ENCODE results near the gene PSRC1.
"Not testable (repeated sequence)": the region's sequence is repeated elsewhere in the genome, so short reads cannot be mapped to it uniquely, and the experiment has no call there.

PSRC1 gene
- 0.17 to 1.2 reads per million in 2 experiments for total RNA-seq

- DNase-seq (ENCODE audit: low read depth): peak; percentile 84
These were observed at the start of gene PSRC1 for GRCh38 chr1:109282952-109283747. TSS of gene PSRC1 (minus strand) at chr1:109283145.

- DNase-seq (ENCODE audit: low read depth): no peak
These were observed 48.2 kb upstream of the PSRC1 start for GRCh38 chr1:109331113-109331512.

GRCh38 chr1:109327285-109327684 is 44.3 kb upstream of the PSRC1 start:
- DNase-seq (ENCODE audit: low read depth): no peak

DNA sequence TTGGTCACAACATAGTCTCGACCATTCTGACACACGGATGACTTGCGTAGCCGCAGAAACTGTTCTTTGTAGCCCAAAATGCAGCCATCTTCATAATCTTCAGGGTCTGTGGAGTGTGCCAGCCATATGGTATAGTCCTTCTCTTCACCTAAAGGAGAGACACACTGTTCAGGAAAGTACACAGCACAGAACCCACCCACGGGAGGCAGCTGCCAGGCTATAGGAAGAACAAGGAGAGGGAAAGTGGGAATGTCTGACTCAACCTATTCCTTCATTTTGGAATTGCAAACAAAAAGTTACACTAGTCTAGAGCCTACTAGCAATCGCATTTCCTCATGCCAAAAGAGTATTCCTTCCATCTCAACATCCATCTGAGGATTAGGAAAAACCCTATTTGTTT is 40.0 kb upstream of the PSRC1 start:
- DNase-seq (ENCODE audit: low read depth): no peak

- DNase-seq (ENCODE audit: low read depth): no peak
These were observed 36.2 kb upstream of the PSRC1 start for GRCh38 chr1:109319114-109319513.

GRCh38 chr1:109316506-109316905 is 33.6 kb upstream of the PSRC1 start:
- DNase-seq (ENCODE audit: low read depth): no peak

DNA sequence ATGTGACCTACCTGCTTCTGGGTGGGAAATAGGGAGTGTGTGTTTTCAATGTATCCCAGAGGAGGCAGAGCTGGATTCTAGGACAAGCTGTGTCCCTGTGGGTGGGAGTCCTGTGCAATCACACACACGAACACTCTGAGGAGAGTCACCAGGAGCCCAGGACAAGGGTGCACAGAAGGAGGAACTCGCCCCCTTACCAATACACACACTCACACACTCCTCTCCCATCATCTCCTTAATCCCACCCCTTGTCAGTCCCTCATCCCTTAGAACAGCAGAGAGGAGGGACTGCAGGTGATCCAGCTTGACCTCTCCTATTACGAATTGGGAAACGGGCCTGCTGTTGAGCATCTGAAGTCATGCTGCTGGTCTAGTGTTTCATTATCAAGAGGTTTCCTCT is 32.3 kb upstream of the PSRC1 start:
- no peak for DNase-seq (ENCODE audit: low read depth)

DNA sequence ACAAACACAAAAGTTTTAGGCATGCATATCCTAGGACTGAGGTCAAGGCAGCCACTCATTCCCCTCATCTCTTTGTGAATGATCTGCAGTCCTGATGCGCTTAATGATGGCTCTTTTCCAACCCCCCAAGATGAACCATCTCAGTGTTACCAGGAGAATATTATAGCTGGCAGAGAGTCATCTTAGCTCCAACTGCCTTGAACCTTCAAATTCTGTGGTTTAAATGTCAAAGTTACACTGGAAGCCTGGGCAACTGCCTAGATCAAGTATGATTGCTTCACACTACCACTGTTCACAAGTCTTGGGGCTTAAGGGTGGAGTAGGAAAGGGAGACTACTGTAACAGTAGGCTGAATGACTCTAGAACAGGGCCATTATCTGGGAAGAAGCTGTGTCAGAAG is 31.9 kb upstream of the PSRC1 start:
- no peak for DNase-seq (ENCODE audit: low read depth)

DNA sequence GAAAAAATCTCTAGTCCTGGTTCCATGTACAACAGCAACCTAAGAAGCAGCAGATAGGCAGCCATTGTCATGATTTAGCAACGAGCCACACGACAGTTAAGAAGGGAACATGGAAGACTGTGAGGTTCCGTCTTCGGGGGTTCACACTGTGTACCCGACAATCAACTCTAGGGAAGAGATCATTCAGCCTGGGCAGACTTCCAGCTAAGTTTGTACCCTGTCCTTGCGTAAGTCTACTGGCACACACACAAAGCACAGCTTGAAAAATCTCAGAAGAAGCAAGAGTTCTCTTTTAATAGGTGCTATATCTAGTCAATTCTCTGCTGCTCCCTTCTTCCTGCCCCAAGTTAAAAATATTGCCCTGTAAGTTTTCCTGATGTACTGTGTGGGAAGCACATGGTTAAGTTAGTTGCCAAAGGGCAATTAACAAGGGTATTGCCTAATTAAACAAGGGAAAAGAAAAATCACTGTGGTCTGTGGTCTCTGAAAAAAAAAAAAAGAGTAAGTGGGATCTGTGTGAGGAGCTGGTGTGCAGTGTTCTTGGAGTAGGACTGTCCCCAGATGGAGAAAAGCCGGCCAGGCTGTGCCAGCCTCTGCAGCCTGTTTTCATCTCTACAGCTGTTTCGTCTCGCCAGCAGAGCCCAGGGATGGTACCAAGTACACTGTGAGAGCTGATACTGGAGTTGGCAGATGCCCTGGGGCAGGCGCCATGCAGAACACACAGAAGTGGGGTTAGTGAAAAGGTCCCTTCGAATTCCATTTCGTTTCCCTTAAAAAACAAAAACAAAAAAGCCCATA is 30.2 kb upstream of the PSRC1 start:
- DNase-seq (ENCODE audit: low read depth): no peak

GRCh38 chr1:109312246-109312645 is 29.3 kb upstream of the PSRC1 start:
- no peak for DNase-seq (ENCODE audit: low read depth)

GRCh38 chr1:109309347-109309746 is 26.4 kb upstream of the PSRC1 start:
- no peak for DNase-seq (ENCODE audit: low read depth)

DNA sequence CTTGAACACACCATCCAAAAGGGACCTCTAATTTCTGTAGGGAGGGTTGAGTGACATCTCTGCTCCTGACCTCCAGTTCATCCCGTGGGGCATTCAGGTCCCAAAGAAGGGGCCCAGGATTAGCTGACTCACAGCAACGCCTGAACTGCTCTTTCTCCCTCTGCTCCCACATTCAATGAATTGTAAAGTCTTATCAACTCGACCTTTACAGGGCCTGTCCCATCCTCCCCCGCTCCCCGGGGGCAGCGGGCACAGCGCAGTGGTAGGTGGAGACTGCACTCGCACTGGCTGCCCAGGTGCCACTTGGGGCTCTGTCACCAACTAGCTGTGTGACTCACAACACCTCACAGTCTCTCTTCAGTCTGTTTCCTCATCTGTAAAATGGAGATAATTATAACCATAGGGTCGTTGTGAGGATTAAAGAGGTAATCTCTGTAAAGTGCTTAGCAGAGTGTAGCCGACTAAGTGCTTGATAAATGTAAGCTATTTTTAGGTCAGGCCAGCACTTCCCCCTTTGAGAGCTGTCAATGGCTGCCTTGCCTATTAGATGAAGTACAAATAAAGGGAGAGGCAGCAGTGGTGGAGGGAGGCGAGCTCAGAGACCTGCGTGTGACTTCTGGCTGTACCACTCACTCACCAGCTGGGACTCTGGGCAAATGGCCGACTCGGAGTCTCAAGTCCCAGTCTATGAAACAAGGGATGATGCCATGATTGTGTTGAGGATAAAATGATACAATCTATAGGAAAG is 24.5 kb upstream of the PSRC1 start:
- DNase-seq (ENCODE audit: low read depth): no peak

GRCh38 chr1:109306832-109307273 is 23.9 kb upstream of the PSRC1 start, which contains the start of gene MYBPHL:
TSS of gene MYBPHL (minus strand) at chr1:109307011. CDS start at chr1:109306991, 20 bp downstream.
- no peak for DNase-seq (ENCODE audit: low read depth)

DNA sequence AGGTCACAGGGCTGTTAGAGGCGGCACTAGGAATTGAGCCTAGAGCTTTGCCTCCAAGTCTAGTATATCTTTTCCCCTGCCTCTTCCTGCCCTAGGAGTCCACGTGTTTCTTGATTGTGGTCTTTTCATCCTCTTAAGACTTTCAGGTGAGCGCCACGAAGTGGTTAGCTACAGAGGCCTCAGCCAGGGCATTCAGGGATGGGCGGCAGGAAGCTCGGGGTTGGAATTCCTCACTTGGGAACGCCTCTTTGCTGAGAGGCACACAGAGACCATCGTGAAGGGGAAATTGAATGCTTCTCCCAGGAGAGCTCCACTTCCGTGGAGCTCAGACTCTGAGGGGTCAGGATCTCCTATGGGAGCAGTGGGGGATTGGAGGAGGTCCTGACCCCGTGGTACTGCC is 23.0 kb upstream of the PSRC1 start:
- DNase-seq (ENCODE audit: low read depth): not testable (repeated sequence)

DNA sequence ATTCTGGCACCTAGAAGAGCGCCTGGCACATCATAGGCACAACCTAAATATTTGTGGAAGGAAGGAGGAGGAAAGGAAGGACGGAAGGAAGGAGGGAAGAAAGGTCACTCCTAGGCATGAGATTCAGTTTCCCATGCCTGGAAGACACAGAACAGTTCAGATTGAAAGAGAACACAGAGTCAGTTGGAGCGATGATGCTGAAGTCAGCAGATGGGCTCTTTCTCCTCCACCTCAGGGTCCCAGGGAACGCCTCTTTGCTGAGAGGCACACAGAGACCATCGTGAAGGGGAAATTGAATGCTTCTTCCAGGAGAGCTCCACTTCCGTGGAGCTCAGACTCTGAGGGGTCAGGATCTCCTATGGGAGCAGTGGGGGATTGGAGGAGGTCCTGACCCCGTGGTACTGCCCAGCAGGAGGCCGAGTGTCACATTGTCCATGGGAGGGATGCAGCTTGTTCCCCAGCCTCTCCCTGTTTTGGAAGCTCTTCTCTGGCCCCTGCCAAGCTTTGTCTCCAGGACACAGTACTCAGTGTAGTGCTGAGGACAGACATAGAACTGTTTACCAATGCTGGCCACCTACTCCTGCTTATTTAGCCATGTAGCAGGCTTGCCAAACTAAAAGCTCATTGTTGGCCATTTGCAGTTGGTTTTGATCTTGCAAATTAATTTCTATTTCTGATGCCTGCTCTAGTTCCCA is 21.4 kb upstream of the PSRC1 start:
- no peak for DNase-seq (ENCODE audit: low read depth)

GRCh38 chr1:109301874-109302273 is 18.9 kb upstream of the PSRC1 start:
- DNase-seq (ENCODE audit: low read depth): no peak

DNA sequence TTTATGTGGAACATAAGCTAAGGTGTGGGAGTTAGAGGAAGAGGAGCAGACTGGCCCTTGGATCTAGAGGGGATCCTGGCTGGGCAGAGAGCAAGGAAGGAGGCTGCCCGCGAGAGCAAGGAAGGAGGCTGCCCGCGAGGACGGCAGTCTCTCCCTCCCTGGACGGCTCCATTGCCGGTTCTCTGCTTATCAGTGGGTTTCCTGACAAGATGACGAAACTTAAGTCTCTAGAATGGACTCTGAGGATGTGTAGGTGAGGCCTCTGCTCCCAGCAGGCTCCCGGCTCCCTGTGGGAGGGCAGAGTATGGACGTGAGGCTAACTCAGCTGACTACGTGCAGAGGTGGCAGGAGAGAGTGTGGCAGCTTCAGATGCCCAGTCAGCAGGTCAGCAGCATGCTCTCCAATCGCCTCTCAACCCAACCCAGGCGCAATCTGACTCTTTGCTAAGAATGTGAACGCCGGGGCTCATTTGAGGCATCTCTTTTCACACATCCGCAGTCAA is 17.8 kb upstream of the PSRC1 start:
- DNase-seq (ENCODE audit: low read depth): no peak

DNA sequence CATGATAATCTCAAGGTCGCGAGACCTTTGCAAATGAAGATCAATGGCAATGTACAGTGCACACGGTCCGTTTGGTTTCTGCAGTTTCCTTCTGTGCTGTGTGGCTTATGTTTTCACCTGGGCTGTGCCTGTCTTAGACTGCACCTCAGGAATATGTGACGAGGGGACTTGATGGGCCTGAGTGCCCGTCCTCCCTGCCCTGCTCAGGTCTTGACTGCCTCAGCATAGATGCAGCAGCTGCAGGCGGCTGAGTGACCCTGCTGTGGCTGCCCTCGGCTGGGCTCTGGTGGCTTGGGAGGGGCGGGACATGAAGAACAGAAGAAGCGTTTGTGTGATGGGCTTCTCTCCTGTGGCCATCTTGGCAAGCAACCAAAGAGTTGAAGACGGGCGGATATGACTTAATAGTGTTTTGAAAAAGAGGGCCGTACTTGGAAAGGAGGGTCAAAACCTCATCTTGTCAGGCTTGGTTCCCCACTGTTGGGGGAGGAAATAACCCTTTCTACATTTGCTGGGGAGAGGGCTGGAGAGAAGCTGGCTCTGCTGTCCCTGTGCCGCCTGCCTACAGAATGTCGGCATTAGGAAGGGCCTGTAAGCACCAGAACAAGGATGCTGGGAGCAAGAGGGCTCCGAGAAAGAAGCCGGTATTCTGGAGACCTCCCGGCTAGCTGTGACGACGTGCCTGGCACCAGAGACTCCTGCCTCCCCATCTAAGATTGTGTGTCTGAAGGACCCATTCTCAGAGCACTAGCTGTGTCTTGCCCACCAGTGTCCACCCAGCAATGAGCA is 16.8 kb upstream of the PSRC1 start:
- no peak for DNase-seq (ENCODE audit: low read depth)

DNA sequence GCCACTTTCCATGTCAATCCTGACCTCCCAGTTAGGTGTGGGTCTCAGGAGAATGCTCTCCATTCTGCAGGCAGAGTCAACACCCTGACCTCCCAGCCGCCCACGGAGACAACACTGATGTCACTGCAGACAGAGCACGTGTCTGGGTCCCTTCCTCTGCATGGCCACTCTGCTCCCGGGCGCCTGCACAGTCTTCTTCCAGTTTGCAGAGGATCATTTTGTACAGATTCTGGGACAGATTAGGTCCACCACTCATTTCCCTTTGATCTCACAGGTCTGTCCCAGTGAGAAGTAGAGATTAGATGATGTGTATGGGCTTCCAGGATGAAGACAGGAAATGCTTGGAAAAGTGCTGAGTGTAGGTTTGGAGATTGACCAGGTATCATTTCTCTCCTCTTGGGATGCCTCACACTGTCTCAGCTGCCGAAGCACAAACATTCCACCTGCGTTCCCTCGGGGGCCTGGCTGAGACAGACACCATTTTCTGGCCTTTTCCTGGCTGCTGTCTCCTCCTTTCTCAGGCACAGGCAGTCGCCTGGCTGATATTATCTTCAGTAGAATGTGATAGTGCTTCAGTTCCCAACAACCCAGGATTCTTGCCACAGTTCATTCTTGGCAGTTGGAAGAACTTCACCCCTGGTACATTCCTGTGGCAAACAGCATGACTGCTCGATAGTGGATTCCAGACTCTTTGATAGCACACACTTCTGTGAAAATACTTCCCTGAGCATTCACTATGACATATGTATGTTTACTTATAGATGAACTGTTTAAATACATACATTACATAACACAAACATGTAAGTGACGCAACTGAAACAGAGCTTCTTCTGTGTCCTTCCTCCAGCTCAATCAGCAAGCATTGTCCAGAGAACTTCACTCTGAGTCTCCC is 16.0 kb upstream of the PSRC1 start:
- DNase-seq (ENCODE audit: low read depth): no peak

GRCh38 chr1:109296782-109297181 is 13.8 kb upstream of the PSRC1 start:
- no peak for DNase-seq (ENCODE audit: low read depth)

All from T follicular helper cell (primary cell).